GM20000 (cell line): ENCODE measurements around the gene USP20.

ENCODE experiments used
- DNase-seq: peaks from one replicate; pipeline ENCODE4 v3.0.0; 2012; ENCODE audit warnings: low spot score
- CTCF ChIP-seq: IDR thresholded peaks from 2 replicates; pipeline ENCODE4 v1.5.1; 2012; ENCODE audit warnings: mild to moderate bottlenecking, control low read depth; ENCODE audit errors: extremely low read depth, missing control alignments

Gene USP20

GRCh38 chr9:129854588-129855110 lies 19.4 kb downstream of the USP20 start:
- no peak for TF ChIP-seq CTCF
- no peak for DNase-seq

- TF ChIP-seq CTCF, result no peak
- DNase-seq, result no peak
Observed at GRCh38 chr9:129857207-129857606, 21.9 kb downstream of the USP20 start.

GRCh38 chr9:129858167-129858962 lies 23.1 kb downstream of the USP20 start:
- no peak for DNase-seq
- no peak for TF ChIP-seq CTCF

- TF ChIP-seq CTCF, result no peak
- DNase-seq, result no peak
Observed at GRCh38 chr9:129860653-129861446, 25.6 kb downstream of the USP20 start.

- no peak for DNase-seq
- no peak for TF ChIP-seq CTCF
Observed at GRCh38 chr9:129861447-129861827, 26.2 kb downstream of the USP20 start.

GRCh38 chr9:129863059-129863690 lies 27.9 kb downstream of the USP20 start:
- DNase-seq, result no peak
- no peak for TF ChIP-seq CTCF
